ENCODE measurements around the gene GGA1. TPM values are rescaled to one million over a fixed set of nuclear protein-coding genes. Genes with fewer than 3 reads are reported as not detected.

GGA1 gene
- total and polyA plus RNA-seq, 10 of the 15 experiments (the other 5 are each of a cell fraction or from before 2014, with no cell fraction given) = 1.4 to 79.4 (median 44.4) TPM

GRCh38 chr22:37568448-37569008 lies 40.1 kb upstream of the GGA1 start (continued):
- TF ChIP-seq ZNF592 (IDR thresholded peaks at IDR 0.05) = no peak
- TF ChIP-seq ZSCAN29 (IDR thresholded peaks at IDR 0.05) = no peak
- no peak for TF ChIP-seq MEF2A (IDR thresholded peaks at IDR 0.05; ENCODE audit: insufficient read depth, low read depth, low read length)
- TF ChIP-seq JUNB (IDR thresholded peaks at IDR 0.05) = no peak
- TF ChIP-seq WRNIP1 (IDR thresholded peaks at IDR 0.05; ENCODE audit: borderline replicate concordance, low read depth, low read length) = no peak
- no peak for TF ChIP-seq MEF2B (IDR thresholded peaks at IDR 0.05; ENCODE audit: partially characterized antibody, poor library complexity, severe bottlenecking)

Data from GM12878 (cell line).